GM18907 (cell line): ENCODE data around the gene DYRK3.

Experiments
- ATAC-seq: cut with Tn5 transposase; IDR thresholded peaks from one replicate; pipeline ENCODE4 v1.9.1; 2021; ENCODE audit warnings: mild to moderate bottlenecking, moderate library complexity; ENCODE audit not compliant: unreplicated experiment

Gene DYRK3

GRCh38 chr1:206658981-206659273 is 23.6 kb downstream of the DYRK3 start:
- ATAC-seq: no peak

- no peak for ATAC-seq
Observed at GRCh38 chr1:206660136-206660535, 24.8 kb downstream of the DYRK3 start.

DNA sequence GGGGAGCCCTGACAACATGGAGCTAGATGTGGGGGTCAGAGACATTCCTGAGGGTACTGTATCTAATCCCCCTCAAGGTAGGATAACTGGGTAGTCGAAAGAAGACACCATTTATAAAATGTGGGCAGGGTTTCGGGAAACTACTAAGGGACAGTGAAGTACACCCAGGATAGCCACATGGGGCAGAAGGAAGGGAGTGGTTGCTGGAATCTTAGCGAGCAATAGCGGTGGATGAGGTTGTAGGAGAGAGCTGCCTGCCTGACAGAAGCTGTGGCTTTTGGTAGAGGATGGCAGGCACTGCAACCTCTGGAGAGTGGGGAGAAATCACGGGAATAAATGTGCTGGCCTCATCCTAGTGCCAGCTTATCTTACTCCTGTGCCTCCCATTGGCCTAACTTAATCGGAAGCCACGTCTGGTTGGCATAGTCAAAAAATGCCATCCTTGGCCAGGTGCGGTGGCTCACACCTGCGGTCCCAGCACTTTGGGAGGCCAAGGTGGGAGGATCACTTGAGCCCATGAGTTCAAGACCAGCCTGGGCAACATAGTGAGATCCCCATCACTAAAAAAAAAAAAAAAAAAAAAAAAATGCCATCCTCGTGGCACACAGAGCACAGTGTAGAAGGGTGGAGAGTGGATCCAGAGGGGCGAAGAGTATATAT is 26.0 kb downstream of the DYRK3 start:
- ATAC-seq: no peak

DNA sequence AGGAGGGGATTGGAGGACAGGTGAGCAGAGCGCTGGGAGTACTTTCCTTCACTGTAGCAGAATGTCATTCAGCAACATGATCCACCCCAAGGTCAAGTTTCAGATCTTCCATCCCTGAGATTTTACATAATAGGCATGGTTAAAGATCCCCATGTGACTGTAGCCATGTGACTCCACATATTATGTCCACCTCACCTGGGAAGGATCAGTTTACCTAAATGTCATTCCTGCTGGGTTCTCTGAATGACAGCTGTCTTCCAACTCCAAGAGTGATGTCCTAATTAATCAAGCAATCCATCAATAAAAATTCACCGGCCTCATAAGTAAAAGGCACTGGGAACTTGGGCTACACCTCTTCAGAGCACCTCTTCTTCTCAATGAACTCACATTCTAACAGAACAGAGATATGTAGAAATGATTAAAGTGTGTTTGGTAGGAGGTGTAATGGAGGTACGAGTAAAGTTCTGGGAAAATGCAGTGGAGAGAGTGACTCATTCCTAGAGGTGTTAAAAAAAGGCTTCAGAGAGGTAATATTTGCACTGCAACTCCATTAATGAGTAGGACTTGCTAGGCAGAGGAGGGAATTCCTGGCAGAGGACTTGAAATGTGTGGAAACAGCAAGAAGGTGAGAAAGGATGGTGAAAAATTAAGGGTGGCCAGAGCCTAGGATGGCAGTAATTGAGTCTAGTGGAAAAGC is 27.2 kb downstream of the DYRK3 start:
- ATAC-seq: no peak

DNA sequence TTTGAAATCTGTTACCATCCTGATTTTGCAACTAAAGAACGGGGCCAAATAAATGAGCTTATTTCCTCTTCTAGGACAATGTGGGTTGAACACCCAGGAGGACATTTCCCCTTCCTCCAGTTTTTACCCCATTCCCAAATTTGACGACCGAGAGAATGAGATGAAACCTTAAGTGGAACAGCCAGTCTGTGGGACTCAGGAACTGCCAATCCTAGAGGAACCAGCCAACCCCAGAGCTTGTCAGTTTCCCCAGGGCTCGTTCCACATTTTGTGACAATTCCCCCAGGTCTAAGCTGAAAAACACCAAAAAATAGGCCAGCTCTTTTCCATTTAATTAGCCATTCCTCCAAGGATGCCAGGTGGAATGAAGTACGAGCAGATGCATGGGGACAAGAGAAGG is 28.0 kb downstream of the DYRK3 start:
- ATAC-seq: no peak

- ATAC-seq: peak; percentile 72
Observed at GRCh38 chr1:206663832-206664652, 28.7 kb downstream of the DYRK3 start.

GRCh38 chr1:206664740-206665139 is 29.4 kb downstream of the DYRK3 start:
- no peak for ATAC-seq

- ATAC-seq: no peak
Observed at GRCh38 chr1:206666031-206666561, 30.8 kb downstream of the DYRK3 start.

DNA sequence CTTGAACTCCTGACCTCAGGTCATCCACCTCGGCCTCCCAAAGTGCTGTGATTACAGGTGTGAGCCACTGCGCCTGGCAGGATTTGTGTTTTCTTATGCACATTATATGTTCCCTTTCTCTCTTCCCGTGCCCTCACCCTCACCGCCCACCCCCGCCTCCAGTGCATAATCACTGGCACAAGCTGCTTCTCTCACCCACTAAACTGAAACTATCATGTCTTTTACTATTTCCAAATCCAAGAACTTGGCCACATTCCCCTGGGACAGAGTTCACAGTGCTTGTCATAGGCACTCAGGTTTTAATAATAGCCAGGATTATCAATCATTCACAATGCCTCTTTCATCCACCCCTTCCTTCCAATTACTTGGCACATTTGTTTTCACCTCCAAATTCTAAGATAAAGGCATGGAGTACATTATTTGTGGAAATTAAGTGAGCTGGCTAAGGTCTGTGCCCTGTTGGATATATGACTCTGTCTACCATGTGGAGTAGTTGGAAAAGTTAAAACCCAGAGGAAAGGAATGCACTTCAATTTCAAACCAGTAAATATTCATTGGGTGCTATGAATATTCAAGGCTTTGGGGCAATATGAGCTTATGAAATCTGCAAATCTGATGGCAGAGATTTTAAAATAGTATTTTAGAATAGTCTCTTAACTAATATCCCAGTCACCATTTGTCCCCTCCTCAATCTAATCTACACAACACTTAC is 31.8 kb downstream of the DYRK3 start:
- ATAC-seq: no peak

DNA sequence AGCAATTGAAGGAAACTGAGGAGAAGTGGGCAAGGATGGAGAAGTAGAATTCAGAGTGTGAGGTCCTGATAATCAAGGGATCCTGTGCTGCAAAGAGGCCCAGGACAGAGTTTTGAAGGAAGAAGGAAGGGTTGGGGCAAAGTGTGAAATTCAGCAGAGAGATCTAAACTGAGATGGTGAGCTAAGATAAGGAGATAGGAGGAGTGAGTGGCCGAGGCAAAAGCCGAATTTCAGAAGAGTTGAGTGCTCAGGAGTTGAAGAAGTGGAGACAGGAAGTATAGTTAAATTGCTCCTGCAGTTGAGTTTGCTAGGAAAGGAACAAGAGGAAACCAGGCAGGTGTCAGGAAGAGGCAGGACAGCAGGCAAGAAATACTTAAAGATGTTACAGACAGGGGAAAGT is 33.0 kb downstream of the DYRK3 start:
- no peak for ATAC-seq

GRCh38 chr1:206668874-206669410 is 33.6 kb downstream of the DYRK3 start:
- no peak for ATAC-seq

DNA sequence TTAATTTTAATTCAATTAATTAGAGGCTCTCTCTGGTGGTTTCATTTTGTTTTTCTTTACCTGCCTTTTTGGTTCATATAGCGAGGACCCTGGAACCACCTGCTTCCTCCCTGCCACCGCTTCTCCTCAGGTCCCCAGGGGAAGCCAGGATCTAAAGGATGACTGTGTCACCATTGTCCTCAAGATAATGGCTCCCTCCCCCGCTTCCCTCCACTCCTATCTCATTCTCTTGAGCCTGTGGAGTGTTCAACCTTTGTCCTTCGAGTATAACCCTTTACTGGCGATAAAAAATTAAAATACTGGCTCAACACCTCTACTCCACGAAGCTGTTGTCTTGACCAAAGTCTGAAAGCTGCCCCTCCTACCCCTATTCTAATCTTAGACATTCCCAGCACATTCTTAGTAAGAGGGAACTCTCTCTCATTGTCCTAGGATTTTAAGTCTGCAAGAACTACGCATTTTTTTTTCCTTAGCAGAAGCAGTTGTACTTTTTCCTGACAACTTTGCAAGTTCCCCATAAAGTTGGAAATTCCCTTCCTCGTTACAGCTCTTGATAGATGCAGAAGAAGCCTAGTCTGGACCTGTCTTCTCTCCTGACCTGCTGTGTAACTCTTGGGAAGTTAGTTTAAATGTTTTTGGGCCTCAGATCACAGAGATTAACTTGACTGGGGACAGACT is 36.8 kb downstream of the DYRK3 start:
- no peak for ATAC-seq

GRCh38 chr1:206672844-206673758 is 37.8 kb downstream of the DYRK3 start:
- ATAC-seq: no peak

DNA sequence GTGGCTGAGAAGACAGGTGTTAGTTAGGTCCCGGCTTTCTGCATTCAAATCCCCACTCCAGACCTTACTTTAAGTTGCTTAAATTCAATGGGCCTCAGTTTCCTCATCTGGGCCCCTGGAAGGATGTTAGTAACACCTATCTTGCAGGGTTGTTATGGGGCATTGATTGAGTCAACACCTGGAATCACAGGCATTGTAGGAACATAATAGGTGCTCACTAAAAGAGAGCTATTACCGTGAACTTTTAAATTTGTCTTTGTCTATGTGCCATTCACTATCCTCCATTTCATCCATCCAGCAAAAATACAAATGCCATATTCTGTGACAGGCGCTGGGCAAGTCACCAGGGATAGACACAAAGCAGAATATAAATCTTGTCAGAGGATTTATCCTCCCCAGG is 38.9 kb downstream of the DYRK3 start:
- ATAC-seq: no peak

DNA sequence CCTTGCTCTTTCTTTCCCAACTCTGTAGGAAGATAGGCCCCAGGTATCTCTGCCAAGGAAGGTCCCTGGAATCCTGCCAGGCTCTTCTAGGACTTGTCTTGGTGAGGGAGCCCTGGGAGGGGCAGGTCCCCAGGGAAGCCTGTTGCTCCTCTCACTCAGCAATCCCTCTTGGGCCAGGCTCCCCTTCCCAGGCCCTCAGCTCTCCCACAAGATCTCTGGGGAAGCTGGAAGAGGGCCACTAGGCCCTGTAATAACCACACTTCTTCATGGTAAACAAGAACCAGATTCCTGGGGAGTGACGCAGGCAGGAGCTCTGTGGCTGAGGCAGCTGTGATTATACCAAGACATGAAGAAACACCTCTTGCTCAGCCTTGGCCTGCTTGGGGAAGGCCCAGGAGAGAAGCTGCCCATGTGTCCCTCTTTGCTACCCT is 39.4 kb downstream of the DYRK3 start:
- no peak for ATAC-seq

DNA sequence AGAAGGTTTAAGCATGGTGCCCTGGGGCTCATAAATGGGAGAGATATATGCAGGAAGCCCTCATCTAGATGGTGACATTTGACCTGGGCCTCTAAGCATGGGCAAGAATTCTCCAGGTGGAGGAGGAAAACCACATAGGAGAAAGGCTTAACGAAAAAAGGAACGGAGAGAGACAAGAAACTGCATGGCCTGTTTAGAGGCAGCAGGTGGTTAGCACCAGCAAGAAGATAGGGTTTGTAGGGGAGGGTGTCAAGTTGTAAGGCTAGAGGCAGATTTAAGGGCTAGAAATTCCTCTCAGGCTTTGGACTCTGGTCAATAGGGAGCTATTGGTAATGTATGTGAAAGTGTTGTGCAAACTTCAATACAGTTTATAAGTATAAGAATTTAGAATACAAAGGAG is 41.2 kb downstream of the DYRK3 start:
- no peak for ATAC-seq

- peak; percentile 30 for ATAC-seq
Observed at GRCh38 chr1:206678490-206678889, 43.2 kb downstream of the DYRK3 start.

- ATAC-seq: peak; percentile 83
Observed at GRCh38 chr1:206679738-206680211, 44.4 kb downstream of the DYRK3 start.

GRCh38 chr1:206680279-206680678 is 44.9 kb downstream of the DYRK3 start:
- ATAC-seq: no peak
